ENCODE results near the gene SPATA20.

SPATA20 gene

DNA sequence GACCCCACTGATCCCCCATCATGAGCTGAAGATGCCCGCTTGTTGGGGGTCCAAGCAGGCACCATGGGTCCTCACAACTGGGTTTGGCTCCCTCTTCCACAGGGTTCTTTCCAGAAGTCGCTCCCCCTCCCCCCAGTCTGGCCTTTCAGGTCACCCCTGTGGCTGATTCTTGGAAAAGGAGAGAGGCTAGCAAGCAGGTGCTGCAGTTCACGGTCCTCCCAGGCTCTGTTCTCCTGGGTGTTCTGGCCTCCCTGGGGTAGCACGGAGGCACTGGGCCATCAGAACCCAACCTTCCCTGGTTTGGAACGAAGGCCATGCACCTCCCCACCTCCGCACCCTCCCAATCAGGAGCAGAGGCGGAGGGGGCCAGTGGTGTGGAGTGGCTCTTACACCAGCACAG is 32.4 kb downstream of the SPATA20 start:
- no peaks in the 10 kb centered on the region for H3K9me3 ChIP-seq (ENCODE audit: insufficient read depth, low read length)
- no peaks in the 10 kb centered on the region for H4K20me1 ChIP-seq (ENCODE audit: insufficient read depth, low read length)
- no peak overlapping the region for H3K27ac ChIP-seq (ENCODE audit: low read length)
- TF ChIP-seq, protein P1, sequence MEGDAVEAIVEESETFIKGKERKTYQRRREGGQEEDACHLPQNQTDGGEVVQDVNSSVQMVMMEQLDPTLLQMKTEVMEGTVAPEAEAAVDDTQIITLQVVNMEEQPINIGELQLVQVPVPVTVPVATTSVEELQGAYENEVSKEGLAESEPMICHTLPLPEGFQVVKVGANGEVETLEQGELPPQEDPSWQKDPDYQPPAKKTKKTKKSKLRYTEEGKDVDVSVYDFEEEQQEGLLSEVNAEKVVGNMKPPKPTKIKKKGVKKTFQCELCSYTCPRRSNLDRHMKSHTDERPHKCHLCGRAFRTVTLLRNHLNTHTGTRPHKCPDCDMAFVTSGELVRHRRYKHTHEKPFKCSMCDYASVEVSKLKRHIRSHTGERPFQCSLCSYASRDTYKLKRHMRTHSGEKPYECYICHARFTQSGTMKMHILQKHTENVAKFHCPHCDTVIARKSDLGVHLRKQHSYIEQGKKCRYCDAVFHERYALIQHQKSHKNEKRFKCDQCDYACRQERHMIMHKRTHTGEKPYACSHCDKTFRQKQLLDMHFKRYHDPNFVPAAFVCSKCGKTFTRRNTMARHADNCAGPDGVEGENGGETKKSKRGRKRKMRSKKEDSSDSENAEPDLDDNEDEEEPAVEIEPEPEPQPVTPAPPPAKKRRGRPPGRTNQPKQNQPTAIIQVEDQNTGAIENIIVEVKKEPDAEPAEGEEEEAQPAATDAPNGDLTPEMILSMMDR (IDR thresholded peaks at IDR 0.05; ENCODE audit: low read depth, low read length): no peak
- TF ChIP-seq EZH2phosphoT487 (IDR thresholded peaks at IDR 0.05; ENCODE audit: low read depth): no peak
- peaks cover 51% of the 10 kb centered on the region for H3K27me3 ChIP-seq (ENCODE audit: low read depth, low read length)
- H3K4me1 ChIP-seq (ENCODE audit: low read length): no peaks in the 10 kb centered on the region
- no peaks in the 10 kb centered on the region for H3K79me2 ChIP-seq (ENCODE audit: low read length)
- H3K4me2 ChIP-seq (ENCODE audit: low read length): no peak overlapping the region
- H3K36me3 ChIP-seq (replicated peaks; ENCODE audit: low read depth, low read length): no peaks in the 10 kb centered on the region
- no peak overlapping the region for H3K4me3 ChIP-seq (ENCODE audit: low read length)
- no peak overlapping the region for H2AFZ ChIP-seq (ENCODE audit: low read depth, low read length)
- H3K9ac ChIP-seq (ENCODE audit: low read length): no peak overlapping the region

DNA sequence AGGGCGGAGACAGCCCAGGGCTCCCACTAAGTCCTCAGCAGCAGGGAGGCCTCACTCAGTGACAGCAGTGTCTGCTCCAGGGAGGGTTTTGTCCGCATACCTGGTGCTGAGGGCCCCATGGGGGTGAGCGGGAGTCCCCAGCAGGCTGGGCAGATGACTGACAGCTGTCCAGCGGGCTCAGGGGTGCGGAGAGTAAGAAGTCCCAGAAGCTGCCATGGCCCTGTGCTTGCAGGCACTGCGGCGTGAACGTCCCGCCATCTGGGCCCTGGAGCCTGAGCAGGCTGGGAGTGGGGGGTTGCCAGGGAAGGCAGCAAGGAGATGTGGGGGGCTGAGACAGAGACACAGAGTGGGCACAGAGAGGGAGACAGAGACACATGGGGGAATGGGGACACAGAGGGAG is 33.7 kb downstream of the SPATA20 start:
- H4K20me1 ChIP-seq (ENCODE audit: insufficient read depth, low read length): no peaks in the 10 kb centered on the region
- no peaks in the 10 kb centered on the region for H3K9me3 ChIP-seq (ENCODE audit: insufficient read depth, low read length)
- no peaks in the 10 kb centered on the region for H3K4me1 ChIP-seq (ENCODE audit: low read length)
- H3K27ac ChIP-seq (ENCODE audit: low read length): no peak overlapping the region
- H3K79me2 ChIP-seq (ENCODE audit: low read length): no peaks in the 10 kb centered on the region
- peaks cover 57% of the 10 kb centered on the region for H3K27me3 ChIP-seq (ENCODE audit: low read depth, low read length)
- no peak overlapping the region for H3K9ac ChIP-seq (ENCODE audit: low read length)
- TF ChIP-seq, protein P1 (IDR thresholded peaks at IDR 0.05; ENCODE audit: low read depth, low read length): no peak
- TF ChIP-seq EZH2phosphoT487 (IDR thresholded peaks at IDR 0.05; ENCODE audit: low read depth): no peak
- no peak overlapping the region for H2AFZ ChIP-seq (ENCODE audit: low read depth, low read length)
- no peak overlapping the region for H3K4me3 ChIP-seq (ENCODE audit: low read length)
- H3K36me3 ChIP-seq (replicated peaks; ENCODE audit: low read depth, low read length): no peaks in the 10 kb centered on the region
- no peak overlapping the region for H3K4me2 ChIP-seq (ENCODE audit: low read length)

DNA sequence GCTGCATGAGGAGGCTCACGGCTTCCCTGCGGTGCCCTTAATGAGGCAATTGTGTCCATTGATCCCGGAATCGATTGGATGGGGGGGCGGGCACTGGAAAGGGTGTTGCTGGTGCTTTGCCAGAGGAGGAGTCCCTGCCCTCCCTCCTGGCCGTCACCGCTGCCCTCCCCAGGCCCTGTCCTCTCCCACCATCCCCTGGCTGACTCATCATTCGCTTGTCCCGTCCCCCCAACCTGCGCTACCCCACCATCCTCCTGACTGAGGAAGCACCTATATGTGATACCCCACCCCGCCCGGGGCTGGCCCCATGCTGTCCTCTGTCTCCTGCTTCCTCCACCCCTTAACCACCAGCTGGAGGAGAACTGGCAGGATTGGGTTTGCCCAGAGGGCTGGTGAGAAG is 34.3 kb downstream of the SPATA20 start:
- H3K4me3 ChIP-seq (ENCODE audit: low read length): no peak overlapping the region
- no peak overlapping the region for H2AFZ ChIP-seq (ENCODE audit: low read depth, low read length)
- H3K27ac ChIP-seq (ENCODE audit: low read length): no peak overlapping the region
- H3K79me2 ChIP-seq (ENCODE audit: low read length): no peaks in the 10 kb centered on the region
- TF ChIP-seq, protein P1 (IDR thresholded peaks at IDR 0.05; ENCODE audit: low read depth, low read length): no peak
- no peak for TF ChIP-seq EZH2phosphoT487 (IDR thresholded peaks at IDR 0.05; ENCODE audit: low read depth)
- H4K20me1 ChIP-seq (ENCODE audit: insufficient read depth, low read length): no peaks in the 10 kb centered on the region
- no peak overlapping the region for H3K9ac ChIP-seq (ENCODE audit: low read length)
- no peaks in the 10 kb centered on the region for H3K36me3 ChIP-seq (replicated peaks; ENCODE audit: low read depth, low read length)
- peaks cover 64% of the 10 kb centered on the region for H3K27me3 ChIP-seq (ENCODE audit: low read depth, low read length)
- no peaks in the 10 kb centered on the region for H3K4me1 ChIP-seq (ENCODE audit: low read length)
- H3K9me3 ChIP-seq (ENCODE audit: insufficient read depth, low read length): no peaks in the 10 kb centered on the region
- no peak overlapping the region for H3K4me2 ChIP-seq (ENCODE audit: low read length)

DNA sequence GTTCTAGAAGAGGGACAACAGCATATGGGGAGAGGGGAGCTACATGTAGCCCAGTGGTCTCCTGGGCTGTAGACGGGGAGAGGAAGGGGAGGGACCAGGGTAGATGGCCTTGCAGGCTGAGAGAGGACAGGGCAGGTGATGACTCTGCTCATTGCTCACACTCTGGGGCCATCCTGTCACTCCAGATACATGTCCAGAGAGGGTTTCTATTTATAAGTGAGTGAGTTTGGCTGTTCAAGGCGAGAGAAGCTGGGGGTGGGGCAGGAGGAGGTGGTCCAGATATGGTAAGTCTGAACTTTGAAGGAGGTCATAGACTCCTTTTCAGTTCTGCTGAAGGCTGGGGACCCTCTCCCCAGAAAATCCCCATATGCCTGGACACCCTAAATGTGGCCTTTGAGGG is 35.8 kb downstream of the SPATA20 start:
- no peaks in the 10 kb centered on the region for H3K9me3 ChIP-seq (ENCODE audit: insufficient read depth, low read length)

More for the DNA sequence above, 35.8 kb downstream of the SPATA20 start:
- Histone ChIP-seq H3K4me1 (ENCODE audit: low read length) (no peaks in the 10 kb centered on the region), H3K79me2 (ENCODE audit: low read length) (no peaks in the 10 kb centered on the region), H3K27me3 (ENCODE audit: low read depth, low read length) (peaks cover 73% of the 10 kb centered on the region), H3K27ac (ENCODE audit: low read length) (no peak overlapping the region), H3K4me3 (ENCODE audit: low read length) (no peak overlapping the region), H3K4me2 (ENCODE audit: low read length) (no peak overlapping the region), H4K20me1 (ENCODE audit: insufficient read depth, low read length) (no peaks in the 10 kb centered on the region), H2AFZ (ENCODE audit: low read depth, low read length) (no peak overlapping the region), H3K9ac (ENCODE audit: low read length) (no peak overlapping the region), H3K36me3 (replicated peaks; ENCODE audit: low read depth, low read length) (no peaks in the 10 kb centered on the region)
- TF ChIP-seq, protein P1 (IDR thresholded peaks at IDR 0.05; ENCODE audit: low read depth, low read length): no peak

Measured in OCI-LY3 (cell line).